ENCODE measurements around the gene COQ10A.

DNA sequence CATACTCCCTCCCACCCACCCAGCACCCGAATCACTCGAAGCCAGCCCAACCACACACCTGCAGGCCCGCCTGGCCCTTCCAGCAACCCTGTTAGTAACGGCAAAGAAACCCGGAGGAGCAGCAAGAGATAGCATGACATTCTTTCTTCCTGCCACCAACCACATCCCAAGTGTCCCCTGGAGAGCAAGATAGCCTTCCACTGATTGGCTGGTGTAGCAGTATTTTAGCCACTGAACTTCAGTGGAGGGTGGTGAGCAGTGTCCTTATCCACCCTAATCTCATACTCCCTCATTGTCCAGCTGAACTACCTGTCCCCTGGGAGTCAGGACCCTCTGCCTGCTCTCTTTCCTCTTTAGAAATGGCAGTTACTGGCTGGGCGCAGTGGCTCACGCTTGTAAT lies 37.7 kb upstream of the COQ10A start:
- TF ChIP-seq, protein P1, sequence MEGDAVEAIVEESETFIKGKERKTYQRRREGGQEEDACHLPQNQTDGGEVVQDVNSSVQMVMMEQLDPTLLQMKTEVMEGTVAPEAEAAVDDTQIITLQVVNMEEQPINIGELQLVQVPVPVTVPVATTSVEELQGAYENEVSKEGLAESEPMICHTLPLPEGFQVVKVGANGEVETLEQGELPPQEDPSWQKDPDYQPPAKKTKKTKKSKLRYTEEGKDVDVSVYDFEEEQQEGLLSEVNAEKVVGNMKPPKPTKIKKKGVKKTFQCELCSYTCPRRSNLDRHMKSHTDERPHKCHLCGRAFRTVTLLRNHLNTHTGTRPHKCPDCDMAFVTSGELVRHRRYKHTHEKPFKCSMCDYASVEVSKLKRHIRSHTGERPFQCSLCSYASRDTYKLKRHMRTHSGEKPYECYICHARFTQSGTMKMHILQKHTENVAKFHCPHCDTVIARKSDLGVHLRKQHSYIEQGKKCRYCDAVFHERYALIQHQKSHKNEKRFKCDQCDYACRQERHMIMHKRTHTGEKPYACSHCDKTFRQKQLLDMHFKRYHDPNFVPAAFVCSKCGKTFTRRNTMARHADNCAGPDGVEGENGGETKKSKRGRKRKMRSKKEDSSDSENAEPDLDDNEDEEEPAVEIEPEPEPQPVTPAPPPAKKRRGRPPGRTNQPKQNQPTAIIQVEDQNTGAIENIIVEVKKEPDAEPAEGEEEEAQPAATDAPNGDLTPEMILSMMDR (IDR thresholded peaks at IDR 0.05): no peak
- TF ChIP-seq POLR2A (IDR thresholded peaks at IDR 0.05): no peak

All from testis (tissue), 2 donors.